NCI-H774 (cell line): ENCODE measurements around the gene ACACB.
A peak's percentile ranks its signal among the peaks of the same experiment; 100 is the strongest.
"Not testable (repeated sequence)": the region's sequence is repeated elsewhere in the genome, so short reads cannot be mapped to it uniquely, and the experiment has no call there.

Experiments used
- DNase-seq: peaks from one replicate; lab custom pipeline; 2025; lab: John Stamatoyannopoulos, UW

ACACB gene

DNA sequence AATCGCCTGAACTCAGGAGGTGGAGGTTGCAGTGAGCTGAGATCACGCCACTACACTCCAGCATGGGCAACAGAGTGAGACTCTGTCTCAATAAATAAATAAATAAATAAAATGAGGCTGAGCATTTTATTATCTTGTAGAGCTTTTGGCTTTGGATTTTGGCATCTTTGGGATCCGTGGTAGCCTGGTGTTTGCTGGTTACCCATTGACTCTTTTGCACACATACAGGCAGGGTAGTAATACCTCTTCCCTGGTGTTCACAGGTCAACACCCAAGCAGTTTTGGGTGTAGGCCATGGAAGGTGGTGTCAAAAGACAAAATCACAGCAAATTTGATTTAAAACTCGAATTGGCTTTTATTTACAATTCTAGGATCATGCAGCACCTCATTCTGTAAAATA, 27.8 kb downstream of the ACACB start:
- DNase-seq: no peak

DNA sequence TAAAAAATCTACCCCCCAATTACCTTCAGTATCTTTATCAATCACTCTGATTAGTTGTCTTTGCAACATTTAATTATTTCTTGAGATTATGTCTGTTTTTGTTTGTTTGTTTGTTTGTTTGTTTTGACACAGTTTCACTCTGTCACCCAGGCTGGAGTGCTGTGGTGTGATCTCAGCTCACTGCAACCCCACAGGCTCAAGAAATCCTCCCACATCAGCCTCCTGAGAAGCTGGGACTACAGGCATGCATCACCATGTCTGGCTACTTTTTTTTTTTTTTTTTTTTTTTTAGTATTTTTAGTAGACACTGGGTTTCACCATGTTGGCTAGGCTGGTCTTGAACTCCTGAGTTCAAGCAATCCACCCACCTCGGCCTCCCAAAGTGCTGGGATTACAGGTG, 30.7 kb downstream of the ACACB start:
- not testable (repeated sequence) for DNase-seq

DNA sequence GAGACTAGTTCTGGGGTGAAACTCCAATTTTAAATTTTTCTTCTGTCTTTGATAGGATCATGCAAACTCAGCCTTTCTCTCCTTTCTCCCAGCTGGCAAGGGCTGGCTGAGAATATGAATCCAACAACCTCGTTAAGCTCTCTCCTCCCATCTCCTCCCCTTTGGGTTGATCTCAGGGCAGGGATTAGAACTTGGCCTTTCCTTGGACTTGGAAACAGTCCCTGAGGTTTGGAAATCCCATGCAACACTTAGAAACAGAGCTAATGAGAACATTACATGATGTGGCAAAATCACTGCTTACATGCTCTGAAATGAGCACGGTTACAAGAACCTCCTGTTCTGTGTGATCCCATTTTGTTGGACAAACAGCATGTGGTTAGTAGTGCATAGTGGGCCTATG, 31.6 kb downstream of the ACACB start:
- no peak for DNase-seq

- DNase-seq: no peak
Measured at GRCh38 chr12:109150124-109150640, 33.8 kb downstream of the ACACB start.

DNA sequence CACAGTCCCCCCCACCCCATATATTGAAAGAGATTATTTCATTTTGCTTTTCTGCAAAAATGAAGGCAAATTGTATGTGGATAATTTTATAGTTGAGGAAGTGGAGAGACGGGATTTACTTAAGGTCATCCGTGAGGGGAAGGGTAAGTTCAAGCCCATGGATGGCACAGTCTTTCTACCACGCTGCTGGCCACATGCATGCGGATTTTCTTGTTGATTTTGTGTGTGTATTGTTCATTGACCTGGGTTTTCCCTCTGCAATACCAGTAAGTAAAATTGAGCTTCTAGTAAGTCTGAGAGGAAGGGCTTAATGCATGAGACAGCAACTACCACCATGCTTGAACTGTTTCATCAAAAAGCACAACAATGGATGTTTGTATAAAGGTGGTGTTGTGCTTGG, 35.1 kb downstream of the ACACB start:
- no peak for DNase-seq

- DNase-seq: peak; percentile 46
Measured at GRCh38 chr12:109153821-109154441, 37.5 kb downstream of the ACACB start.

GRCh38 chr12:109154451-109155438, 38.4 kb downstream of the ACACB start:
- DNase-seq: peak; percentile 69

DNA sequence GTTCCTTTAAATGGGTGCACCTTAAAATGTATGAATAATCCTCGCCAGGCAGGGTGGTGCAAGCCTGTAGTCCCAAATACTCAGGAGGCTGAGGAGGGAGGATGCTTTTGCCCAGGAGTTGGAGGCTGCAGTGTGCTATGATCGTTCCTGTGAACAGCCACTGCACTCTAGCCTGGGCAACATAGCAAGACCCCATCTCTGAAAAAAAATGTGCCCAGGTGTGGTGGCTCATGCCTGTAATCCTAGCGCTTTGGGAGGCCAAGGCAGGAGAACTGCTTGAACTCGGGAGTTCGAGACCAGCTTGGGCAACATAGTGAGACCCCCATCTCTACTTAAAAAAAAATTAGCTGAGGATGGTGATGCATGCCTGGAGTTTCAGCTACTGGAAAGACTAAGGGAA, 39.6 kb downstream of the ACACB start:
- DNase-seq: no peak

DNA sequence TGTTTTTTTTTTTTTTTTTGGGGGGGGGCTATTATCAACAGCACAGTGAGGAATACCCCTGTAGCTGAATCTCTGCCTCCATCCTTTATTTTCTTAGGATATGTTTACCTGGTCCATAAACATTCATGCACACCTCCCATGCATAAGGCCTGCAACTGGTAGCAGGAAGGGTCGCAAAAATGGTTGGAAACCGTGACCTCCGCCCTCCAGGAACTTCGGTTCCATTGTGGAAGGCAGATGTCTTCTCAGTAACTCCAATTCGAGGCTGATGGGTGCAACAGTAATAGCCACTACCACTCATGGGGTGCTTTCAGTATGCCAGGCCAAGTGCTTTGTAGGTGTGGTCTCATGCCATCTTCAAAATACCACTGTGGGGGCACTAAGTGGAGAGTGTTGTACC, 40.2 kb downstream of the ACACB start:
- DNase-seq: no peak

DNA sequence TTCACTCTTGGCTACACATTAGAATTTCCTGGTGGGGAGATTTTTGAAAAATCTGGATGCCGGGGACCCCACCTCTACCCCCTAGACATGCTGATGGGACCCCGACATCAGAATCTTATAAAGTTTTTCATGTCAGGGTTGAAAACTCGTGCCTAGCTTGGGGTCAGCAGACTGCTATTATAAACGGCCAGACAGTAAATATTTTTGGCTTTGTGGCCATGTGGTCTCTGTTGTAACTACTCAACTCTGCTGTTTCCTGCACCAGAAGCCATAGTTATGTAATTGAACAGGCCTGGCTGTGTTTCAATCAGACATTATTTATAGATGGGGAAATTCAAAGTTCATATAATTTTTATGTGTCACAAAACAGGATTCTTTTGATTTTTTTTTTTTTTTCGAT, 41.6 kb downstream of the ACACB start:
- DNase-seq: no peak

- no peak for DNase-seq
Measured at GRCh38 chr12:109160433-109160832, 44.0 kb downstream of the ACACB start.

DNA sequence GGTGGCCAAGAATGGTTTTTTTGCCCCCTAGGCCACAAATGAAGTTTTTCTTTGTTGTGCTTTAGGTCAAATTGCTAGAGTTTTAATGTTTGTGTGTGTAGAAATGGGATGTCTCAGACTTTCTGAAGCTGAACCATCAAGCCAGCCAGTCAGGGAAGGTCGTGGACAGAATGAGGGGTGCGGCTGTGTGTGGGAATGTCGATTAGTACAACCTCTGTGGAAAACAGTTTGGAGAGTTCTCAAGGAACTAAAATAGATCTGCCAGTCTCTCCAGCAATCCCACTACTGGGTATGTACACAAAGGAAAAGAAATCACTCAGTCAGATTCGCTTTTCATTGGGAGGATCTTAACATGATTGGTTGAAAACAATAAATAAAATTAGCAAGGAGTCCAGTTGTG, 44.5 kb downstream of the ACACB start:
- no peak for DNase-seq

DNA sequence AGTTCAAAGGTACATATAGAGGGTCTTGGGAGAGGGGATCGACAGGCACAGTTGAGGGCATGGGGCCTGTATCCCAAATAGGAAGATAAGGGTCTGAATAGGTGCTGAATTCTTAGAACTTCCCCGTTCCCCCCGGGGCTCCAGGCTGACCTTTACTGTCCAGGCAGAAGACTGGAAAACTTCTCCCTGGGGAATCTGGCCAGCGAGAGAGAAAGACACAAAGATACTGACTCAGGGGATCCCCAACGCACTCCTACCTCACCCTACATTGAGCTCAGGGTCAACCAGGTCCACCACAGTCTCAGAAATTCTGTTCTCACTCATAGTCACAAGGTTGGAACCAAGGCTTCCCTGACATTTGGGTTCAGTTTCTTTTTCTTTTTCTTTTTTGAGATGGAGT, 46.2 kb downstream of the ACACB start:
- no peak for DNase-seq

DNA sequence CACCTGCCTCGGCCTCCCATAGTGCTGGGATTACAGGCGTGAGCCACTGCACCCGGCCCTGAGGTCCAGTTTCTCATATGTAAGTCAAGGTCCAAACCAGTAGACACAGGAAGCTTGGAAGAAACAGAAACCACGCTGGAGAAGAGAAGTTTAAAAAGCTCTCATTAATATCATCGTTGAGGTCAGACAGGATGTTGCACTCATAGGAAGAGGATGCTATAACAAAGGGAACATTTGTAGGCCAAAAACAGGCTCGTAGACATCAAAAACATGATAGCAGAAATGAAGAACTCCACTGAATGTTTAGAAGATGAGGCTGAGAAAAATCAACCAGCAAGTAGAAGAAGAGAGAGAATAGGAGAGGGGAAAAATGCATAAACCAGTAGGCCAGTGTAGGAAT, 46.8 kb downstream of the ACACB start:
- no peak for DNase-seq

GRCh38 chr12:109165599-109165998, 49.2 kb downstream of the ACACB start:
- DNase-seq: no peak

- DNase-seq: no peak
Measured at GRCh38 chr12:109166371-109166770, 50.0 kb downstream of the ACACB start.

DNA sequence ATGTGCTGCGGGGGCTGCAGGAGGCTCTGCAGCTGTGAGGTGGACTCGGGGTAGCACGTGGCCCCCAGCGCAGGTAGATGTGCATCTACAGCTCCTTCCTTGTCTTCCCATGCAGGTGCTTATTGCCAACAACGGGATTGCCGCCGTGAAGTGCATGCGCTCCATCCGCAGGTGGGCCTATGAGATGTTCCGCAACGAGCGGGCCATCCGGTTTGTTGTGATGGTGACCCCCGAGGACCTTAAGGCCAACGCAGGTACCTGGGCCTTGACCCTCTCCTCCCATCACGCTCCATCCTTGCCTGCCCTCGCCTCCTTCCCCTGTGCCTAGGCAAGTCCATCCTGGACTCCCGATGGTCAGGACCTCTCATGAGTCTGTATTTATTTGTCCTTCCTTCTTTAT, 51.4 kb downstream of the ACACB start:
- no peak for DNase-seq

GRCh38 chr12:109169262-109169661, 52.9 kb downstream of the ACACB start:
- no peak for DNase-seq

GRCh38 chr12:109169686-109170085, 53.3 kb downstream of the ACACB start:
- DNase-seq: no peak

DNA sequence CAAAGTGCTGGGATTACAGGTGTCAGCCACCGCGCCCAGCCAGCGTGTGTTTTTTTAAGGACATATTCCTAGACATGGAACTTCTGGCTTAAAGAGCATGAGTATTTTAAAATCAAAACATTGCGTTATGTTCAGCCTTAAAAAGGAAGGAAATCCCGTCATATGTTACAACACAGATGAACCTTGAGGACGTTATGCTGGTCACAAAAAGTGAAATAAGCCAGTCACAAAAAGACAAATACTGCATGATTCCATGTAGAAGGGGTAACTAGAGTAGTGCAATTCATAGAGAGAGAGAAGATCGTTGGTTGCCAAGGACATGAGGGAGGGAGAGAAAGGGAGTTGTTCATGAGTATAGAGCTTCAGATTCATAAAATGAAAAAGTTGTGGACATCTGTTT, 53.9 kb downstream of the ACACB start:
- DNase-seq: no peak

DNA sequence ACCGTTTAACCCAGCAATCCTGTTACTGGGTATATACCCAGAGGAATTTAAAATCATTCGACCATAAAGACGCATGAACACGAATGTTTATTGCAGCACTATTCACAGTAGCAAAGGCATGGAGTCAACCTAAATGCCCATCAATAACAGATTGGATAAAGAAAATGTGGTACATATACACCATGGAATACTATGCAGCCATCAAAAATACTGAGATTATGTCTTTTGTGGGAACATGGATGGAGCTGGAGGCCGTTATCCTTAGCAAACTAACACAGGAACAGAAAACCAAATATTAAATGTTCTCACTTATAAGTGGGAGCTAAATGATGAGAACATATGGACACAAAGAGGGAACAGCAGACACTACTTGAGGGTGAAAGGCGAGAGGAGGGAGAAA, 56.4 kb downstream of the ACACB start:
- not testable (repeated sequence) for DNase-seq

GRCh38 chr12:109173443-109174240, 57.3 kb downstream of the ACACB start:
- DNase-seq: no peak
